ENCODE data around the gene UGT1A6. TPM values are rescaled to one million over a fixed set of nuclear protein-coding genes. Genes with fewer than 3 reads are reported as not detected.

Gene UGT1A6
- total RNA-seq, 2 donors from 2014 or later: not detected

DNA sequence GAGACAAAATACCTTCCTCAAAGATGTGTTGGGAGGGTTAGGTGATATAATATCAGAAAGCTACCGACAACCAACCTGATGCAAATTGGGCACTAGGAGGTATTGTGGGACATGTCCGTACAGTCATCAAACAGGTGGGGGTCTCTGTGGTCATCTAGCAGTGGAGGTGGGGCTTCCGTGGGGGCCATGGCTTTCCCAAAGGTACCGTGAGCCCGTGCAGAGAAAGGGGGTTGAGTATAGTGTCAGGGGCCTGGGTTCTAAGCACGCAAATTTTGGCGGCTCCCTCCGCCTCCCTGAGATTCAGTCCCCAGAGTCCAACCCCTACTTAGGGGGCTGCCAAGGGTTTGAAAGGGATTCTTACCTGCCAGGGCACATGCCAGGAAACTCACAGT lies 129.0 kb downstream of the UGT1A6 start:
- Histone ChIP-seq H3K4me1 (ENCODE audit: control insufficient read depth, insufficient read depth, low read length) (no peaks in the 10 kb centered on the region), H3K9ac (ENCODE audit: extremely low read depth, low read length, poor library complexity, severe bottlenecking) (no peak overlapping the region), H3K36me3 (ENCODE audit: control insufficient read depth, insufficient read depth, low read length) (no peaks in the 10 kb centered on the region), H3K27me3 (ENCODE audit: control insufficient read depth, insufficient read depth, low read length, poor library complexity, severe bottlenecking) (no peaks in the 10 kb centered on the region), H3K27ac (ENCODE audit: low read depth, low read length) (no peak overlapping the region), H3K9me3 (ENCODE audit: control insufficient read depth, low read length) (no peaks in the 10 kb centered on the region), H3K4me3 (ENCODE audit: low read length) (no peak overlapping the region)
- Mint-ChIP-seq H3K36me3 (ENCODE audit: low read depth) (no peaks in the 10 kb centered on the region), H3K9me3 (peaks cover 2% of the 10 kb centered on the region), H3K27ac (no peak overlapping the region), H3K4me3 (no peak overlapping the region), H3K27me3 (ENCODE audit: insufficient read depth) (no peaks in the 10 kb centered on the region), H3K4me1 (peaks cover 7% of the 10 kb centered on the region)
- TF ChIP-seq, protein P1, sequence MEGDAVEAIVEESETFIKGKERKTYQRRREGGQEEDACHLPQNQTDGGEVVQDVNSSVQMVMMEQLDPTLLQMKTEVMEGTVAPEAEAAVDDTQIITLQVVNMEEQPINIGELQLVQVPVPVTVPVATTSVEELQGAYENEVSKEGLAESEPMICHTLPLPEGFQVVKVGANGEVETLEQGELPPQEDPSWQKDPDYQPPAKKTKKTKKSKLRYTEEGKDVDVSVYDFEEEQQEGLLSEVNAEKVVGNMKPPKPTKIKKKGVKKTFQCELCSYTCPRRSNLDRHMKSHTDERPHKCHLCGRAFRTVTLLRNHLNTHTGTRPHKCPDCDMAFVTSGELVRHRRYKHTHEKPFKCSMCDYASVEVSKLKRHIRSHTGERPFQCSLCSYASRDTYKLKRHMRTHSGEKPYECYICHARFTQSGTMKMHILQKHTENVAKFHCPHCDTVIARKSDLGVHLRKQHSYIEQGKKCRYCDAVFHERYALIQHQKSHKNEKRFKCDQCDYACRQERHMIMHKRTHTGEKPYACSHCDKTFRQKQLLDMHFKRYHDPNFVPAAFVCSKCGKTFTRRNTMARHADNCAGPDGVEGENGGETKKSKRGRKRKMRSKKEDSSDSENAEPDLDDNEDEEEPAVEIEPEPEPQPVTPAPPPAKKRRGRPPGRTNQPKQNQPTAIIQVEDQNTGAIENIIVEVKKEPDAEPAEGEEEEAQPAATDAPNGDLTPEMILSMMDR (conservative IDR thresholded peaks at IDR 0.05): no peak
- WGBS, 2 experiments (ENCODE audit: insufficient coverage in 1 of 2, insufficient read length in 1 of 2): 95 to 97% methylated on average over 5 to 8 of the region's 8 CpGs
- DNase-seq: no peak

GRCh38 chr2:233822101-233822771 lies 129.5 kb downstream of the UGT1A6 start:
- no peaks in the 10 kb centered on the region for H3K27me3 Mint-ChIP-seq (ENCODE audit: insufficient read depth)
- Histone ChIP-seq H3K27me3 (ENCODE audit: control insufficient read depth, insufficient read depth, low read length, poor library complexity, severe bottlenecking) (no peaks in the 10 kb centered on the region), H3K36me3 (ENCODE audit: control insufficient read depth, insufficient read depth, low read length) (no peaks in the 10 kb centered on the region), H3K4me3 (ENCODE audit: low read length) (no peak overlapping the region), H3K27ac (ENCODE audit: low read depth, low read length) (no peak overlapping the region), H3K9me3 (ENCODE audit: control insufficient read depth, low read length) (no peaks in the 10 kb centered on the region), H3K4me1 (ENCODE audit: control insufficient read depth, insufficient read depth, low read length) (no peaks in the 10 kb centered on the region), H3K9ac (ENCODE audit: extremely low read depth, low read length, poor library complexity, severe bottlenecking) (no peak overlapping the region)
- H3K9me3 Mint-ChIP-seq: peaks cover 2% of the 10 kb centered on the region
- peak; percentile 35 for DNase-seq
- no peak overlapping the region for H3K4me3 Mint-ChIP-seq
- H3K36me3 Mint-ChIP-seq (ENCODE audit: low read depth): no peaks in the 10 kb centered on the region
- TF ChIP-seq, protein P1 (conservative IDR thresholded peaks at IDR 0.05): no peak
- WGBS, 2 experiments (ENCODE audit: insufficient coverage in 1 of 2, insufficient read length in 1 of 2): 90 to 97% methylated on average over 19 to 21 of the region's 21 CpGs
- no peak overlapping the region for H3K27ac Mint-ChIP-seq
- H3K4me1 Mint-ChIP-seq: peaks cover 7% of the 10 kb centered on the region

Other genes starting within 250 kb of the UGT1A6 start
- gene USP40, start 126.1 kb upstream of the UGT1A6 start, total RNA-seq: 10 to 100 TPM; 12.9 to 22.4 TPM
- gene UGT1A8, start 75.3 kb upstream of the UGT1A6 start, total RNA-seq: not detected
- gene UGT1A10, start 56.4 kb upstream of the UGT1A6 start, total RNA-seq: under 1 TPM in 1 of 2 donors, not detected in 1; 0.13 TPM
- gene UGT1A9, start 21.0 kb upstream of the UGT1A6 start, total RNA-seq: not detected
- not detected for gene UGT1A7, start 11.0 kb upstream of the UGT1A6 start, total RNA-seq
- not detected for gene UGT1A5, start 20.0 kb downstream of the UGT1A6 start, total RNA-seq
- not detected for gene UGT1A4, start 25.8 kb downstream of the UGT1A6 start, total RNA-seq
- gene UGT1A3, start 36.2 kb downstream of the UGT1A6 start, total RNA-seq: not detected
- gene UGT1A1, start 67.4 kb downstream of the UGT1A6 start, total RNA-seq: not detected
- gene MROH2A, start 85.4 kb downstream of the UGT1A6 start, total RNA-seq: not detected
- 10 to 100 TPM; 39.4 to 78.9 TPM for gene HJURP, start 161.6 kb downstream of the UGT1A6 start, total RNA-seq
- not detected for gene TRPM8, start 224.5 kb downstream of the UGT1A6 start, total RNA-seq